Karpas-422 (cell line): ENCODE data around the gene TM9SF3. TPM values are rescaled to one million over a fixed set of nuclear protein-coding genes. Genes with fewer than 3 reads are reported as not detected.
A peak's percentile ranks its signal among the peaks of the same experiment; 100 is the strongest.

Source experiments
- DNase-seq: peaks from one replicate; pipeline ENCODE4 v3.0.0-alpha.2; 2015
- H2AFZ ChIP-seq: fragments of 200-600 bp; sonication (generic); 2 replicates; pipeline ENCODE4 v1.6.1; 2014; ENCODE audit warnings: antibody characterized with exemption, low read length, mixed read lengths
- H3K27ac ChIP-seq: fragments of 200-600 bp; sonication (generic); 2 replicates; pipeline ENCODE4 v1.5.1; 2014; ENCODE audit warnings: mild to moderate bottlenecking, low read length, moderate library complexity
- H3K27me3 ChIP-seq: fragments of 200-600 bp; sonication (generic); 2 replicates; pipeline ENCODE4 v1.6.1; 2014; ENCODE audit warnings: low read length, mixed read lengths
- H3K36me3 ChIP-seq: fragments of 200-600 bp; sonication (generic); 2 replicates; pipeline ENCODE4 v1.6.1; 2014; ENCODE audit warnings: low read length, mixed read lengths; ENCODE audit not compliant: insufficient read depth
- H3K4me1 ChIP-seq: fragments of 200-600 bp; sonication (generic); 2 replicates; pipeline ENCODE4 v1.6.1; 2014; ENCODE audit warnings: mild to moderate bottlenecking, low read length, mixed read lengths
- H3K4me2 ChIP-seq: fragments of 200-600 bp; sonication (generic); 2 replicates; pipeline ENCODE4 v1.6.1; 2014; ENCODE audit warnings: low read length, low read depth, mild to moderate bottlenecking; ENCODE audit not compliant: poor library complexity, severe bottlenecking
- H3K4me3 ChIP-seq: fragments of 200-600 bp; sonication (generic); 2 replicates; pipeline ENCODE4 v1.5.1; 2014; ENCODE audit warnings: mild to moderate bottlenecking, antibody characterized with exemption, low read length, mixed read lengths
- H3K79me2 ChIP-seq: fragments of 200-600 bp; sonication (generic); 2 replicates; pipeline ENCODE4 v1.6.1; 2014; ENCODE audit warnings: mild to moderate bottlenecking, low read length, mixed read lengths
- H3K9ac ChIP-seq: fragments of 200-600 bp; sonication (generic); 2 replicates; pipeline ENCODE4 v1.6.0; 2014; ENCODE audit warnings: low read length
- H3K9me2 ChIP-seq: fragments of 200-600 bp; sonication (generic), shearing (Covaris generic); replicated peaks from 2 replicates; pipeline ENCODE4 v1.6.0; 2014; ENCODE audit warnings: mild to moderate bottlenecking, low read length, moderate library complexity; ENCODE audit not compliant: insufficient read depth
- H3K9me3 ChIP-seq: fragments of 300-700, 200-600 bp; sonication (generic); 2 replicates; pipeline ENCODE4 v1.6.1; 2014; ENCODE audit warnings: low read length, mixed read lengths
- H4K20me1 ChIP-seq: fragments of 200-600 bp; sonication (generic); 2 replicates; pipeline ENCODE4 v1.6.1; 2014; ENCODE audit warnings: mild to moderate bottlenecking, antibody characterized with exemption, low read length, low read depth; ENCODE audit not compliant: insufficient read depth
- total RNA-seq: library from RNA; depleted of rRNA; stranded (reverse); fragments of >200 nt; shearing (Covaris generic); gene quantifications from 2 replicates; pipeline ENCODE4 v1.2.3, GENCODE V29; 2014; ENCODE audit warnings: low replicate concordance

TM9SF3 gene
- total RNA-seq, 1 experiment from 2014 or later = 32.5 TPM

DNA sequence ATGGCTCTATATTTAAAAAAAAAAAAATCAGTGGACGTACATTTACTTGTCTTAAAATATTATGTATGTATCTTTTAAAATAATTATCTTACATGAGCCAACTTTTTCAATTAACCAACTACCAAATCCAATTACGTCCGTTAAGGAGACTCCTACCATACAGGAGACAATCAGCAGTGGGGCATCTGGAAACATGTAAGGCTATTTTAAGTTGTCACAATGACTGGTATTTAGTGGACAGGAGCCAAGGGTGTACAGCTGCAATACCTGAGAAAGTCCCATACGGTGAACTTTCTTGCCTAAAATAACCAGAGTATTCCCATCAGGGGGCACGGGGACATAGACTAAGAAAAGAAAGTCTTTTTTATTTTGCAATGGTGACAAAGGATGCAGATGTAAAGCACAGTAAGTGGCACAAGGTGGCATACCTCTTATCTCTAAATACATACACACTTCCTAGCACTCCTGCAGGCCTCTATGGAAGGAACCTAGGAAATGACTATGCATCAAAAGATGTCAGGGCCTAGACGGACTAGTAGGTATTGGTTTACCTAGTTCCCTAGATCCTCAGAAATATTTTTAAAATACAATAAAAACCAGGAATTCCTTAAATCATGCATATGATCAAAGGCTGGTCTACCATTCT lies 57.1 kb downstream of the TM9SF3 start:
- Histone ChIP-seq H3K36me3 (peaks cover 6% of the 10 kb centered on the region; the same call in 1 of the 2 replicates), H3K9me2 (no peaks in the 10 kb centered on the region), H3K4me1 (no peaks in the 10 kb centered on the region), H3K27me3 (no peaks in the 10 kb centered on the region), H2AFZ (no peak overlapping the region), H3K27ac (no peak overlapping the region), H3K9ac (no peak overlapping the region), H3K4me2 (no peak overlapping the region), H3K4me3 (no peak overlapping the region), H4K20me1 (no peaks in the 10 kb centered on the region), H3K79me2 (peaks cover 14% of the 10 kb centered on the region), H3K9me3 (no peaks in the 10 kb centered on the region)
- no peak for DNase-seq

- H3K4me2 ChIP-seq = no peak overlapping the region
- no peaks in the 10 kb centered on the region for H3K79me2 ChIP-seq
- H3K4me1 ChIP-seq = no peaks in the 10 kb centered on the region
- no peaks in the 10 kb centered on the region for H3K27me3 ChIP-seq
- H3K4me3 ChIP-seq = no peak overlapping the region
- H2AFZ ChIP-seq = no peak overlapping the region
- no peak overlapping the region for H3K9ac ChIP-seq
- H3K36me3 ChIP-seq = peaks cover 25% of the 10 kb centered on the region; the same call in 1 of the 2 replicates
- H3K9me3 ChIP-seq = no peaks in the 10 kb centered on the region
- no peak for DNase-seq
- H4K20me1 ChIP-seq = no peaks in the 10 kb centered on the region
- no peak overlapping the region for H3K27ac ChIP-seq
- H3K9me2 ChIP-seq = no peaks in the 10 kb centered on the region
These were observed 62.1 kb downstream of the TM9SF3 start for GRCh38 chr10:96524741-96525140.

- no peak overlapping the region for H3K4me2 ChIP-seq
- H3K9me3 ChIP-seq = no peaks in the 10 kb centered on the region
- no peaks in the 10 kb centered on the region for H3K79me2 ChIP-seq
- H4K20me1 ChIP-seq = 0 out of 2 replicates have a peak, but pooled peaks cover 2% of the 10 kb centered on the region
- H3K4me3 ChIP-seq = no peak overlapping the region
- H3K27ac ChIP-seq = no peak overlapping the region
- no peak overlapping the region for H3K9ac ChIP-seq
- H3K4me1 ChIP-seq = peaks cover 21% of the 10 kb centered on the region
- H3K36me3 ChIP-seq = peaks cover 14% of the 10 kb centered on the region; the same call in 1 of the 2 replicates
- no peaks in the 10 kb centered on the region for H3K27me3 ChIP-seq
- no peak overlapping the region for H2AFZ ChIP-seq
- H3K9me2 ChIP-seq = no peaks in the 10 kb centered on the region
- DNase-seq = no peak
These were observed 69.5 kb downstream of the TM9SF3 start for GRCh38 chr10:96517284-96517683.

- no peaks in the 10 kb centered on the region for H3K9me3 ChIP-seq
- H3K27me3 ChIP-seq = no peaks in the 10 kb centered on the region
- H3K4me3 ChIP-seq = no peak overlapping the region
- DNase-seq = no peak
- H3K79me2 ChIP-seq = no peaks in the 10 kb centered on the region
- H3K27ac ChIP-seq = no peak overlapping the region
- no peak overlapping the region for H3K9ac ChIP-seq
- H3K9me2 ChIP-seq = no peaks in the 10 kb centered on the region
- no peak overlapping the region for H2AFZ ChIP-seq
- H3K36me3 ChIP-seq = peaks cover 8% of the 10 kb centered on the region; the same call in 1 of the 2 replicates
- H3K4me2 ChIP-seq = no peak overlapping the region
- H3K4me1 ChIP-seq = peaks cover 21% of the 10 kb centered on the region
- H4K20me1 ChIP-seq = peaks cover 11% of the 10 kb centered on the region; the same call in 1 of the 2 replicates
These were observed 70.5 kb downstream of the TM9SF3 start for GRCh38 chr10:96516337-96516736.

DNA sequence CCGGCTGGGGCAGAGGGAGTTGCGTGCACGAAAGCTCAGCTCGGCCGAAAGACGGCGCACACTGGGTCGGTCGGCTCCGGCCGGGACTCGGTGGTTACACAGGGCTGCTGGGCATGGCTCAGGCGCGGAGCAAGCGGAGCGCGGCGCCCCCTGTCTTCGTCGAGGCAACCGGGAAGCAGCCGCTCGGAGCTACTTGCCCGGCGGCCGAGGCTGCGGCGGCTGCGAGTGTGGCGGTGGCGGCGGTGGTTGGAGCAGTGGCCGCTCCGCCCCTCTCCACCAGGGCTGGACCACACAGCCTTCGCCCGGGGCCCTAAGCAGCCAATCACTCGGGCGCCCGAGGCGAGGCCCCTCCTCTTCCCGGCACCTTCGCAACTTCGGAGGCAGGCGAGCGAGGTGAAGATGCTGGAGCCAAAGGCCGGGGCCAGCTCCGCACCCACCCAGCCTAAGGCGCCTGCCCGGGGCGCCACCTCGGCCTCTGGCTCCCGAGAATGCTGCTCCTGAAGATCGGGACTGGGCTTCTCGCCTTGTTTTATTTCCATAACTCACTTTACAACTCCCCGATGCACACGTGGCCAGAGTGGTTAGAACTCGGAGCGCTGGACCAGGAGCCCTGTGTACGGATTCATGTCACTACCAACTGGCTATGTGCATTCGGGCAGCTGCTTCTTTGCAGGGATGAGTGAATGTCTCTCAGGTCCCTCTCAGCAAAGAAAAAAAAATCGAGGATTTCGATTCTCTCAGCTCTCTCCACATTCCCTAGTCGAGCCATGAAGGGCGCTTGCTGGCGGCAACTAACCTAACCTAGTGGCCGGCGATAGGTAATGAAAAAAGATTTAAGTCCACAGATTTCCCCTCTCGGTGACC lies 72.9 kb downstream of the TM9SF3 start, which contains the start of gene TLL2:
TLL2 (minus strand) TSS at position 229 of the 864 bp plus-strand sequence. CDS start 241 bp downstream, outside the sequence.
- Histone ChIP-seq H3K27me3 (no peaks in the 10 kb centered on the region), H2AFZ (no peak within 1 kb of the TSS), H3K27ac (no peak within 1 kb of the TSS), H3K4me3 (peak within 1 kb of the TSS; percentile 69), H3K9me3 (no peaks in the 10 kb centered on the region), H4K20me1 (peaks cover 17% of the 10 kb centered on the region; the same call in 1 of the 2 replicates), H3K4me1 (peaks cover 21% of the 10 kb centered on the region), H3K9ac (peak within 1 kb of the TSS; percentile 62), H3K9me2 (no peaks in the 10 kb centered on the region), H3K36me3 (no peaks in the 10 kb centered on the region), H3K4me2 (peak within 1 kb of the TSS; percentile 87), H3K79me2 (no peaks in the 10 kb centered on the region)
- peak; percentile 88 for DNase-seq

GRCh38 chr10:96513305-96513697 lies 73.5 kb downstream of the TM9SF3 start:
- no peaks in the 10 kb centered on the region for H3K36me3 ChIP-seq
- H3K4me2 ChIP-seq = peak overlapping the region; percentile 87
- H3K9ac ChIP-seq = peak overlapping the region; percentile 62
- H3K27me3 ChIP-seq = no peaks in the 10 kb centered on the region
- peak overlapping the region; percentile 69 for H3K4me3 ChIP-seq
- peak; percentile 63 for DNase-seq
- no peaks in the 10 kb centered on the region for H3K9me3 ChIP-seq
- H2AFZ ChIP-seq = no peak overlapping the region
- H4K20me1 ChIP-seq = peaks cover 17% of the 10 kb centered on the region; the same call in 1 of the 2 replicates
- H3K79me2 ChIP-seq = no peaks in the 10 kb centered on the region
- H3K4me1 ChIP-seq = peaks cover 21% of the 10 kb centered on the region
- no peaks in the 10 kb centered on the region for H3K9me2 ChIP-seq
- H3K27ac ChIP-seq = no peak overlapping the region

GRCh38 chr10:96512524-96513304 lies 74.1 kb downstream of the TM9SF3 start:
- no peaks in the 10 kb centered on the region for H3K9me2 ChIP-seq
- peaks cover 21% of the 10 kb centered on the region for H3K4me1 ChIP-seq
- peak overlapping the region; percentile 62 for H3K9ac ChIP-seq
- no peak for DNase-seq
- no peaks in the 10 kb centered on the region for H3K9me3 ChIP-seq
- H3K79me2 ChIP-seq = no peaks in the 10 kb centered on the region
- no peak overlapping the region for H2AFZ ChIP-seq
- H3K4me3 ChIP-seq = peak overlapping the region; percentile 69
- no peak overlapping the region for H3K27ac ChIP-seq
- H4K20me1 ChIP-seq = peaks cover 17% of the 10 kb centered on the region; the same call in 1 of the 2 replicates
- H3K4me2 ChIP-seq = peak overlapping the region; percentile 87
- H3K36me3 ChIP-seq = no peaks in the 10 kb centered on the region
- H3K27me3 ChIP-seq = no peaks in the 10 kb centered on the region
